Brain pericyte (primary cell): ENCODE measurements around the gene ZCCHC13.
"Not testable (repeated sequence)": the region's sequence is repeated elsewhere in the genome, so short reads cannot be mapped to it uniquely, and the experiment has no call there.

Source experiments
- DNase-seq: peaks from one replicate; pipeline ENCODE4 v3.0.0-alpha.2; 2012; ENCODE audit warnings: low read depth, low spot score

Gene ZCCHC13

GRCh38 chrX:74304016-74304415 is at the start of gene ZCCHC13:
TSS of gene ZCCHC13 (plus strand) at chrX:74304180. CDS start at chrX:74304267, 87 bp downstream.
- no peak for DNase-seq

- not testable (repeated sequence) for DNase-seq
Measured at GRCh38 chrX:74258111-74258510, 45.9 kb upstream of the ZCCHC13 start.

GRCh38 chrX:74259885-74260491 is 44.0 kb upstream of the ZCCHC13 start:
- DNase-seq, result no peak

DNA sequence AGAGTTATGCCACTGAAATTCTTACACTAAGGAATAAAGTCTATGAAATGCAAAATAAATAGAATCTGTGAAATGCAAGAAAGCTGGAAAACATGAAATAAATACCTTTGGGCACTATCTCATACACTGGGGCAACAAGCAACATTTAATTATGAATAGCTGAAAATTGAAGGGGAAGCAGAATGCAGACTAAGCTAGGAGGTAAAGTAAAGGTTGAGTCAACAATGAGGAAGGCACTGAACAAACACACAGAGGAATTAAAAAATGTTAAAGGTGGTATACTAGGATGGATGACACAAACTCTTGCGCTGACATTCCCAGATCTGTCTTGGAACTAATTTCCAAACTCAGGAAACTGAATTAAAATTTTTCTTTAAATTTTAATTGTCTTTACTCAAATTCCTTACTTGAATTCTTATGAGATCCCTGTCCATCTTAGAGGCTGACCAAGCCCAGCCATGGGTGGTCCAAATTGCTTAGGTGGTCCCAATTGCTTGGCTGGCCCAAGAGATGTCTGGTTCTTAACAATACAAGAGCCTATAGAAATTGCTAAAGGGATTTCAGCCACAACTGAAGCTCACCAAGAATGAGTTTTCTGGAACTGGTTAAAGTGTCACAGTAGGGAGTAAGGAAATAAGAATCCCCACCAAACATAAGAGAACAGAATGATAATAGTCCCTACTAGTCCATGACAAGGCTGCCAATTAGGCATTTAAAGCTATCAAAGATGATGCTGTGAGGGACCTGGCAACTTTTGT is 41.3 kb upstream of the ZCCHC13 start:
- DNase-seq, result no peak

GRCh38 chrX:74270393-74270792 is 33.6 kb upstream of the ZCCHC13 start:
- DNase-seq, result no peak

DNA sequence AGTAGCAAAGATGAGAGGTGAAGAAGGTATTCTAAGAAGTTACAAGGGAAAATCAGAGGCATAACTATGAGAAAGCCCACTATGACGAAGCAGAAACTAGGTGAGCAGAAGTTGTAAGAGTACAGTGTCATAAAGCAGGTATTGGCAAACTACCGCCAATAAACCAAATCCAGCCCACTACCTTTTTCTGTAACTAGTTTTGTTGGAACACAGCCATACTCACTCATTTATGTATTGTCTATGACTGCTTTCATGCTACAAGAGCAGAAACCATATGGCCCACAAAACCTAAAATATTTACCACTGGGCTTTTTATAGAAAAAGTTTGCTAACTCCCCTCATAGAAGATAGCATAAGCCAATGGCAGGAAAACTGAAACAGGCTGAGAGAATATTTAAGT is 31.8 kb upstream of the ZCCHC13 start:
- DNase-seq, result no peak

GRCh38 chrX:74274516-74274915 is 29.5 kb upstream of the ZCCHC13 start:
- DNase-seq, result no peak

GRCh38 chrX:74277320-74277719 is 26.7 kb upstream of the ZCCHC13 start:
- DNase-seq, result no peak

- no peak for DNase-seq
Measured at GRCh38 chrX:74277846-74278245, 26.1 kb upstream of the ZCCHC13 start.

GRCh38 chrX:74280759-74281158 is 23.2 kb upstream of the ZCCHC13 start:
- no peak for DNase-seq

GRCh38 chrX:74284391-74284952 is 19.5 kb upstream of the ZCCHC13 start:
- DNase-seq, result no peak

DNA sequence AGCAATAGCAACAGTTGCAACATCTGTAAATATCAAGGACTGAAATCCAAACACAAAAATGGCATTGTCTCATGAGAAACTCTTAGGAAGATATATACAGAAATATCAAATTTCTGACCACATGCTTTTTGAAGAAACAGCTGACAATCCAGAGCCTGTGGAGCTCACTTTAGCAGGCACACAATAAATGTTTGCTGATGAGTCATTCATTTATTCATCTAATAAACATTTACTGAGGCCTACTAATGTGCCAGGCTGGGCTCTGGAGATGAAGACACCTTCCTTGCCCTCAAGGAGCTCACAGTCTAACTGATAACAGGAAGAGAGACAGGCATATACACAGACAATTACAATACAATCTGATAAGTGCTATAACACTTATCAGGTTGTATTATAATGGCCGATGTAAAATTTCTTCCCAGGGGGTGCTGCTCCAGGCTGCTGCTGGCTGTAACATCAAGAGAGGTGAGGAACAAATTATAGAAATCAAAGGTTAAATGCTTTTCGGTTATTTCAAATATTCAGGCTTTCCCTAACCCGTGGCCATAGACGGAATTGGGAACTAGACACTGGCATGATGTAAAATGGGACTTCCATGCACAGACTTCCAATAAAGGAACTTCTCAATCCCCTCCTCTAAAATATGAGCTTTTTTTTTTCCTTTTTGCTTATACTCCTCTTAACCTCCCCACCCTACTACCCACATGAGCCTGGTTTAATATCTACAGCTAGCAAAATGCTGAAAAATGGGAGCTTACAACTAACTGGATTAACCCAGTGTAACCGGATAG is 16.8 kb upstream of the ZCCHC13 start:
- DNase-seq, result peak; percentile 59

GRCh38 chrX:74291577-74291963 is 12.4 kb upstream of the ZCCHC13 start:
- no peak for DNase-seq

GRCh38 chrX:74291964-74292807 is 11.8 kb upstream of the ZCCHC13 start:
- peak; percentile 65 for DNase-seq

DNA sequence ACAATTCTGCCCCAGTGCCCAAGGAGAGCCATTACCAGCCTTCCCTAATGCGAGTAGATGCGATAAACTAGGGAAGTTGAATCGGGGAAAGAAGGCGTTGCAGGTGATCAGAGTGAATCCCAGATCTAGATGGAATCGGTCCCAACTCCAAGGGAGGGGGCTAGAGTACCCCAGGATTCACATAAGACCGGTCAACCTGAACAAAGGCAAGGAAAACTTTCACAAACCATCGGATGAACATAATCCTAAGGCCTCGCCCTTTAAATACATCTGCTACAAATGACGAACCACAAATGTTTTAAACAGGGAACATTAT is 11.2 kb upstream of the ZCCHC13 start:
- DNase-seq, result no peak

DNA sequence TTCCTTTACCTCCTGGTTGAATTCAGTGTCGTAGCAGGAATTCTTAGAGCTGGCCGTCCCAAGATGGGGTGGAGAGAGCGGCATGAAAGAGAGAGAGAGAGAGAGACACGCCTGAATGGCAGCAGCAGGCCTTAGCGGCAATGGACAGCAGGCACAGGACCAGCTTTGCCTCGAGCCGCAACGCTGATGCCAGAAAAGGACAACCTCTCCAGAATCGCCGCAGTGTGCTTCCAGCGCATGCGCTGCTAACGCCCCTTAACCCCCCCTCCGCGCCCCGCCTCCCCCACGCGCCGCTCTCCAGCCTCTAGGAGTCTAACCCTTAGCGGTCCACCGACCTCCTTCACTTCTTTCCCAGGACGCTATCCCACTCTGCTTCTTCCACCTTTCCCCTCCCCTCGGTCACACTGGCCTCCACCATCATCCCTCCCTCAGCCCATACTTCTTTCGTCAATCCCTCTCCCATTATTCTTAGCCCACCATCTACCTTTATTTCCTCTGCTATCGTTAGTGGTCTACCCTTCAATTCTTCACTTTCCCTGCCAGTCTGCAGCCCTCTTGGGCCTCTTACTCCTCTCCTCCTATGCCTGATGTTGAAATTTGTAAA is 10.5 kb upstream of the ZCCHC13 start:
- DNase-seq, result no peak

DNA sequence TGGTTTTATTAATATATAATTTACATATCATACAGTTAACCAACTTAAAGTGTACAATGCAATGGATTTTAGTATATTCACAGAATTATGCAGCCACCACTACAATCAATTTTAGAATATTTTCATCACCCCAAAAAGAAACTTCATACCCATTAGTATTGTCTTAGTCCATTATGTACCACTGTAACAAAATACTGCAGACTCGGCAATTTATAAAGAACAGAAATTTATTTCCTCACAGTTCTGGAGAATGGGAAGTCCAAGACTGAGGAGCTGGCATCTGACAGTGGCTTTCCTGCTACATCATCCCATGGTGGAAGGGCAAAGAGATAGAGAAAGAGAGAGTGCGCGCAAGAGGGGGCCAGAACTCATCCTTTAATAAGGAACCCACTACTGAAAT is 8.9 kb upstream of the ZCCHC13 start:
- DNase-seq, result no peak

DNA sequence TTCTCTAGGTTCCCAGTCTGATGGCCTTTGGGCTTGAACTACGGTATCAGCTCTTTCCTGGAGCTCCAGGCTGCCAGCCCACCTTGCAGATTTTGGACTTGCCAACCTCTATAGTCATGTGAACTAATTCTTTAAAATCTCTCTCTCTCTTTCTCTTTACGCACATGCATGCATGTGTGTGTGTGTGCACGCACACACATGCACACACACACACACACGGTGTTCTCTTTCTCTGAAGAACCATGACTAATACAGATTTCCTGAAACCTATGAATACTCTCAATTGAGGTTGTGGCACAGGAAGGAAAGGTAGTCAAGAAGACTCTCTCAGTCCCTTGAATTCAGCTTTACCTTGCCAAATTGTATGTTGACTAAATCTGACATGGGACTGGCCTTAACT is 6.2 kb upstream of the ZCCHC13 start:
- DNase-seq, result no peak

GRCh38 chrX:74300869-74301268 is 3.1 kb upstream of the ZCCHC13 start:
- no peak for DNase-seq

- no peak for DNase-seq
Measured at GRCh38 chrX:74318672-74319071, 14.7 kb downstream of the ZCCHC13 start.

GRCh38 chrX:74319321-74319720 is 15.3 kb downstream of the ZCCHC13 start:
- DNase-seq, result not testable (repeated sequence)
